AG08396 (cell line): Measurements from ENCODE around the gene KLRC4.
"Not testable (repeated sequence)": the region's sequence is repeated elsewhere in the genome, so short reads cannot be mapped to it uniquely, and the experiment has no call there.

Experiments used
- DNase-seq: peaks from one replicate; pipeline ENCODE4 v3.0.0; 2012; ENCODE audit warnings: low spot score, mixed read lengths

KLRC4 gene

GRCh38 chr12:10409392-10409791 is at the start of gene KLRC4:
Gene KLRC4, minus strand, starts transcription at chr12:10409757. Its CDS starts 182 bp downstream, at chr12:10409575.
- DNase-seq = no peak

- DNase-seq = no peak
Measured at GRCh38 chr12:10457760-10458159, 48.2 kb upstream of the KLRC4 start.

GRCh38 chr12:10456856-10457255 is 47.3 kb upstream of the KLRC4 start:
- DNase-seq = no peak

GRCh38 chr12:10455766-10456165 is 46.2 kb upstream of the KLRC4 start:
- no peak for DNase-seq

GRCh38 chr12:10454531-10454930 is 45.0 kb upstream of the KLRC4 start:
- DNase-seq = no peak

GRCh38 chr12:10453156-10453555 is 43.6 kb upstream of the KLRC4 start, which contains the start of gene KLRC1:
Gene KLRC1, minus strand, starts transcription at chr12:10453377. Its CDS starts 2,221 bp downstream, at chr12:10451156.
- no peak for DNase-seq

GRCh38 chr12:10448236-10448635 is 38.7 kb upstream of the KLRC4 start:
- no peak for DNase-seq

- DNase-seq = not testable (repeated sequence)
Measured at GRCh38 chr12:10446052-10446451, 36.5 kb upstream of the KLRC4 start.

GRCh38 chr12:10441144-10441543 is 31.6 kb upstream of the KLRC4 start:
- DNase-seq = not testable (repeated sequence)

- DNase-seq = not testable (repeated sequence)
Measured at GRCh38 chr12:10439608-10440274, 30.2 kb upstream of the KLRC4 start.

GRCh38 chr12:10437601-10438000 is 28.0 kb upstream of the KLRC4 start:
- DNase-seq = not testable (repeated sequence)

- DNase-seq = not testable (repeated sequence)
Measured at GRCh38 chr12:10435816-10436215, 26.3 kb upstream of the KLRC4 start, which contains the start of gene KLRC2. Gene KLRC2, minus strand, starts transcription at chr12:10436010. Its CDS starts 24 bp downstream, at chr12:10435986.

GRCh38 chr12:10430623-10431022 is 21.1 kb upstream of the KLRC4 start:
- not testable (repeated sequence) for DNase-seq

- DNase-seq = not testable (repeated sequence)
Measured at GRCh38 chr12:10425938-10426337, 16.4 kb upstream of the KLRC4 start.

GRCh38 chr12:10424260-10424899 is 14.8 kb upstream of the KLRC4 start:
- DNase-seq = not testable (repeated sequence)

GRCh38 chr12:10422159-10422558 is 12.6 kb upstream of the KLRC4 start:
- DNase-seq = not testable (repeated sequence)

GRCh38 chr12:10420334-10420733 is 10.8 kb upstream of the KLRC4 start, which contains the start of gene KLRC3:
Gene KLRC3, minus strand, starts transcription at chr12:10420595. Its CDS starts 45 bp downstream, at chr12:10420550.
- DNase-seq = not testable (repeated sequence)

- no peak for DNase-seq
Measured at GRCh38 chr12:10408842-10409241, 715 bp downstream of the KLRC4 start.

- no peak for DNase-seq
Measured at GRCh38 chr12:10406725-10407124, 2.8 kb downstream of the KLRC4 start.

- DNase-seq = no peak
Measured at GRCh38 chr12:10405294-10405693, 4.3 kb downstream of the KLRC4 start.

- no peak for DNase-seq
Measured at GRCh38 chr12:10404798-10405197, 4.8 kb downstream of the KLRC4 start.

GRCh38 chr12:10400829-10401228 is 8.7 kb downstream of the KLRC4 start:
- DNase-seq = no peak

- no peak for DNase-seq
Measured at GRCh38 chr12:10398168-10398567, 11.4 kb downstream of the KLRC4 start.
